HG03064 (cell line): ENCODE data around the gene MPP3.
"Not testable (repeated sequence)": the region's sequence is repeated elsewhere in the genome, so short reads cannot be mapped to it uniquely, and the experiment has no call there.

ENCODE experiments used
- ATAC-seq: cut with Tn5 transposase; IDR thresholded peaks from one replicate; pipeline ENCODE4 v1.9.1; 2021; ENCODE audit warnings: low read depth; ENCODE audit not compliant: unreplicated experiment

MPP3 gene

DNA sequence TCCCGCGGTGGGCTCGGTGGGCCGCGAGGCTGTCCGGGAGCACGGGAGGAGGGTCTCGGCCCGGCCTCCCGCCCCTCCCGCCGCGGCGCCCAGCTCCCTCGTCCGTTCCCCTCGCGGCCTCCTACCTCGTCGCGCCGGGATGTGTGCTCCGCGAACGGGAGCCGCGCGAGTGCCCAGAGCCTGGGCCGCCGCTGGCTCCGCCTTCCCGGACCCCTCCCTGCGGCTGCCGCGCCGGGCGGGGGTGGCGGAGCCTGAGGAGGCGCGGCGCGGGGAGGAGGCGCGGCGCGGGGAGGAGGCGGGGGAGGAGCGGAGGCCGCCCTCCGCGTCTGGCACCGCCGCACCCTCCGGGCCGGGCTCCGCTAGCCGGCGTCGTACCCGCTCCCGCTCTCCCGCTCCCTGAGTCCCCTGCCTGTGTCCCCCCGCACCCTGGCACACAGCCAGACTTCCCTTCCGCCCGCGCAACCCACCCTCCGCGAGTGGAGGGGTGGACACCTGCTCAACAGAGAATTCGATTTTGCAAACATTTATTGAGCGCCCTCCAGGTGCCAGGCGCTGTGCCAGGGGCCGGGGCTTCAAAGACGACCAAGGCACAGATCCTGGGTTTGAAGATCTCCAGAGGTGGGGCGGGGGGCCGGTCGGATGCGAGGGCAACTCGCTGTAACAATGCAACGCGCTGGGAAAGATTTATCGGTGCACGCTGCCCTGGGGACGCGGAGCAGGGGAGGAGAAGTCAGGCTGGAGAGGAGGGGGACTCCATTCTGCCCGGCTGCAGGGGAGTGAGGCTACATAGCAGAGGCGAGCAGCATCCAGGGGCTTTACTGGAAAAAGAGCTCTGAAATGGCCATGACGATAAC, at the start of gene MPP3:
TSS of gene MPP3 (minus strand) at position 171 of the 854 bp plus-strand sequence. CDS start 1,240 bp downstream, outside the sequence.
- no peak for ATAC-seq

DNA sequence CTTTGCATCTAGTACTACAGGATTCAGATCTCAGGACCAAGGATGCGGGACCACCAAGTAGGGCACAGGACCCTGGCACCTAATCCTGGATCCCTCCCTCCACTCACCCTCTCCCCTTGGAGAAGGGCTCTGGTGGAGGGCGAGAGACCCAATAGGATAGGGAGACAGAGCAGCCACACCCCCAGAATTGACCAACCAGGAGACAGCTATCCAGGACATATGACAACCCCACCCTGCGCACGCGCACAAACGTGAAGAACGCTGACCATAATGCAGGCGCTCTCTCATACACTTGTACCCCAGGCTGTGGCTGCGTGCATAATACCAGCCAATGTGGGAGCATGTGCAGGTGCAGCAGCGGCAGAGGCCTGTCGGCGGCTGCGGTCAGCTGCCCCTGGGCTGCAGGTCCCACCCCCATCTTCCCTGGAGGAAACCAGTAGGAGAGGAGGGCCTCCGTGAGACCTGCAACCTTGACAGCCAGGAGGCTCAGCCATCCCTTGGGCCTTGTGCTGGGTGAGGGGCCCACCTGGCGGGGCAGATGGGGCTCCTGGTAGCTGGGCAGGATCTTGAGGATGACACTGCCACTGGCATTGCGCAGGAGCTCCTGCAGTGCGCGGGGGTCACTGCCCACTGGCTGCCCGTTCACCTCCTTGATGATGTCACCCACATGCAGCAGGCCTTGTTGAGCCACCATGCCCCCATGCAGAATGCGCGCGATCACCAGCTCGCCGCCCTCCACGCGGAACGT, 49.0 kb upstream of the MPP3 start:
- no peak for ATAC-seq

DNA sequence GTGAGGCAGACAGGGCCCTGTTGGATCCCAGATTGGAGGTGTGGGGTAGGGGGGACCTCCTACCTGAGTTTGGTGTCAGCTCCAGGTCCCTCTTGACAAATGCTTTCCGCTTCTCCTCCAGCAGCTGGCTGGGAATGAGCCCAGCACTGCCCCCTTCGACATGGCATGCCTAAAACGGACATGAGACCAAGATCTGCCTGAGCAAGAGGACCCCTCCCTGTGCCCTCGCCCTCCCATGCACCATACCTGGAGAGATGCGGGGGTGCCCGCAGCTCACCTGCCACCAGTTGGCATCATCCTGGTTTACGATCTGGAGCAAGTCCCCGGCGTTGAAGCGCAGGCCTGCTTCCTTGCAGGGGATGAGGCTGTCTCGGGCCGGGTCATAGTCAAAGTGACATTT, 48.2 kb upstream of the MPP3 start:
- ATAC-seq: no peak

DNA sequence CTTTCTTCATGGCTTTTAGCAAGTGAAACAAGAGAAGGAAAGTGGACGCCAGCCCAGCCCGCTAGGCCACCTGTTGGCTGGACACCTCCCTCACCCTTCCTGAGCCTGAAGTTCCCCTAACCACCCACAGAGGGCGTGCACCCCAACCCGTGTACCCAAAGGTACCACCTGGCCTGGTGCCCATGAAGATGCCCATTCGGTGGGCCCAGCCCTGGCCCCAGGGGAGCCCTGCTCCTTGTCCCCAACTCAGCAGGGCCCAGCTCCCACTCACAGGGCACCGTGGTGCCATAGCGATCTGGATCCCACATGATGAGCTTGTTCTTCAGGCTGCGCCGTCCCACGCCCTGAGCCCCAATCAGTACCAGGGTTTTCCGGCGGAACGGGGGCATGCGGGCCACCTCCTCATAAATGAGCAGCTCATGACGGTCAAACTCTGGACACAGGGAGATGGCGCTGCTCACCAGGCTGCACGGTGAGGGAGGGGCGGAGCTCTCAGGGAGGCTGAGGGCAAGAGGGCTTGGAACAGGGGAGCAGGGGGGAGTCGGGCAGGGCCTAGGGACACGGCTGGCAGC, 47.6 kb upstream of the MPP3 start:
- ATAC-seq: no peak

- no peak for ATAC-seq
These were observed 46.9 kb upstream of the MPP3 start for GRCh38 chr17:43879723-43880419.

DNA sequence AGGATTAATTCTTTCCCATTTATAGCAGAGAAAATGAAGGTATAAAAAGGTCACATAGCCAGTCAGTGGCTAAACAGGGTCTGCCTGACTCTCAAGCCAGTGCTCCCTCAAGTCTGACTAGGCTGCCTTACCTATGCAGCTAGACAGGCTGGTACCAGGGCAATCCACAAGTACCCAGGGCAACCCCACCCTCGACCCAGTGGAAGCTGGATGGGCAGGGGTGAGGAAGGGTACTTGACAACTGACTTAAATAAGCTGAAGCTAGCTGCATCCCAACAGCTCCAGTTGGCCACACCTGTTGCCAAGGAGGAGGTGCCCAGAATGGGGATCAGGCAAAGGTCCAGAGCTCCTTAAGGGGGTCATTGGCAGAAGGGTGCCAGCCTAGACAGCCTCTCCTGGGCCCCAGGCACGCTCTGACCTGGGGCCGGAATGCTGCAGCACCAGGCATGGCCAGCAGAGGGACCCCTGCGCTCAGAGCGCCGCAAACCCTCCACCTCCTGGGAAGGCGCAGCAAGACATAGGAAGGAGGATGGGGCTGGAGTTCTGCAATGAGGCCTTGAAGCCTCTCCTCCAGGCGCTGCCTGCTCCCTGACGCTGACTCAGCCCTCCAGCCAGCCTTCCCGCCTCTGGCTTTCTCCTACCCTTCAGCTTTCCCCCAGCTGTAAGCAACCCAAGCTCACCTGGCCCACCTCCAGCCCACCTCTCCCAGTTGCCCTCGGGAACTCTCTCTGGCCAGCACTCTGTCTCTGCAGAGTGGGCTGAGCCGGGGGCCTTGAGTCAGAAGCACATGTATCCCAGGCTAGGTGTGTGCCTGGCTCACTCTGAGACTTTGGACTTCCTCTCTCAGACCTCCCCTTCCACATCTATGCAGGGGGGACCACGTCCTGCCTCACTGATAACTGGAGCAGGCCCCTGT, 45.6 kb upstream of the MPP3 start:
- ATAC-seq: no peak

GRCh38 chr17:43877451-43878155, 44.7 kb upstream of the MPP3 start:
- no peak for ATAC-seq

- ATAC-seq: no peak
These were observed 44.1 kb upstream of the MPP3 start for GRCh38 chr17:43877031-43877430.

DNA sequence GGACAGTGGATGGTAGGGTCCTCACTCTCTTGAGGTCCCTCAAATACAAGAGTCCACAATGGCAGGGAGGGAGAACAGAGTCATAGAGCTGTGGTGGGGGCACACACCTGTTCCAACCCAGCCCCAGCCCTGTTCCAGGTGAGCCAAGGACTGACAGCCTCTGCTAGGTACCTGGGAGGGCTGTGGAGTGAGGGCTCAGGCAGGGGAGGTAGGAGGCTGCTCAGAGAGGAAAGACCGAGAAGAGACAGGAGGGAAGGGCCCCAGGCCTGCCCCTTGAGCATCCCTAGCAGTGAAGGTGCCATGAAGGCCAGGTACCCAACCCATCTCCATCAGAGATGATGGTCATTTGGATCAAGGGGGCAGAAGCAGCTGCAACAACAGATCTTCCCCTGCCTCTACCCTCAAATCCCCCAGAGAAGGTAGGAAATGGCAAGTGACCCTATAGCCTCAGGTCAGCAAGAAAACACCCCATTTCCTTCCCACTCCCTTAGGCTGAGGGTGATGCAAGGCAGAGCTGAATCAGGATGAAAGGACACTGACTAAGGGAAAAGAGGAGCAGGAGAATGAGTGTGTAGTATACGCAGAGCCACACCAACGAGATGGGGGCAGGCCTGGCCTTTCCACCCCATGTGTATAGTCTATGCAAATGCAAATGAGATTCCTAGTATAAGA, 42.7 kb upstream of the MPP3 start:
- ATAC-seq: no peak

- no peak for ATAC-seq
These were observed 41.3 kb upstream of the MPP3 start for GRCh38 chr17:43874293-43874692.

DNA sequence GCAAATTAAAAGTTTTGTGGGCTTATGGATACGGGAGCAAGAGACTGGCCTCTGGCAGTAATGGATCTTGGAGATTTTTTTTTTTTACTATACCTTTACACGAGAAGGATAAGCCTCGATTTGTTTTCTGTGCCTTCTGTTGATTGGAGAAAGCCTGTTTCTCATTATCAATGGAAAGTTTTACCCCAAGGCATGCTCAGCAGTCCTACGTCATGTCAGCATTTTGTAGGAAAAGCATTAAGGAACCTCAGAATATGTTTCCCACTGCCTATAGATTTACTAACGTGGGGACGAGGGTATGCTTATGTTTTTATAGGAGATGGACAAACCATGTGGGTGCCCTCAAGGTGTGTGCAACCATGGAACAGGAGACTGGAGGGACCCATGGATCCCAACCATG, 40.9 kb upstream of the MPP3 start:
- ATAC-seq: no peak

DNA sequence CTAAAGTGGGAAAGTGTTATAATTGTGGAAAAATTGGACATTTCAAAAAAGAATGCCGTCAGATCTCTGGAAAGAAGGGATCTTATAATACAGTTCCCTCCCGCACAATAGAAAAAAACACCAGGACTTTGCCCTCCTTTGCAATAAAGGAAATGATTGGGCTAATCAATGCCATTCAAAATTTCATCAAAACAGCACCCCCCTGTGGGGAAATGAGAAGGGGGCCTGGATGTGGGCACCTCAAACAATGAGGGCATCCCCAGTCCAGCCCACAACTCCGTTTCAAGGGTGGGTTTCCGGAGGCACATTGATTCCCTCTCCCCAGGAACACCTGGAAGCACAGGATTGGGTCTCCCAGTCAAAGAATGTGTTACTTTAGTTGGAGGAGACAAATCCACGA, 40.1 kb upstream of the MPP3 start:
- ATAC-seq: no peak

DNA sequence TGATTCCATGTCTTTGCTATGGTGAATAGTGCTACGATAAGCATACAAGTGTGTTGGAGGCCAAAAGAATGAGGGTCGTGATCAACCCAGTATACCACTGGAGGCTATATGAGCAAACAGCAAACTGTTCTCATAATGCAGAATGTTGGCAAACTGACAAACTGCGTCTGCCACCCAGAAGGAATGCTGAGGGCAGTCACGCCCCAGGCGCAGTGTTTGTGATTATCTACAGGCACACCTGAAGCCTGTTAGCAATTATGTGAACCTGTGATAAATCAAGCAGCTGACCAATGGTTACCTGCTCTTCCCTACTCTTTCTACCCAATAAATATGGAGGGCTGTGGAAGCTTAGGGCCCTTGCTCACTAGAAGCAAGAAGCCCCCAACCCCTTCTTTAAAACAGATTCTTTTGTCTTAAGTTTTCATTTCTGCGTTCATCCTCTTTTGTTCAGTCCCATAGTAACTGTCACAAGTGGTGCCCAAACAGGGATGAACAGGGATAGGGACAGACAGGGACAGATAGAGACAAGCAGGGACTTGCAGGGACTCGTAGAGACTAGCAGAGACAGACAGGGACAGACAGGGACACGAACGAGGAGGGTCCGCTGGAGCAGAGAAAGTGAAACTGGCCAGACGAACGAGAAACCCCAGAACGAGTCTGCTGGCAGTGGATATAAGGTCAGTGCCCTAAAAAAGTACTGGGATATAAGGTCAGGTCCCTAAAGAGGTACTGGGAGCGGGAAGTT, 39.2 kb upstream of the MPP3 start:
- no peak for ATAC-seq

DNA sequence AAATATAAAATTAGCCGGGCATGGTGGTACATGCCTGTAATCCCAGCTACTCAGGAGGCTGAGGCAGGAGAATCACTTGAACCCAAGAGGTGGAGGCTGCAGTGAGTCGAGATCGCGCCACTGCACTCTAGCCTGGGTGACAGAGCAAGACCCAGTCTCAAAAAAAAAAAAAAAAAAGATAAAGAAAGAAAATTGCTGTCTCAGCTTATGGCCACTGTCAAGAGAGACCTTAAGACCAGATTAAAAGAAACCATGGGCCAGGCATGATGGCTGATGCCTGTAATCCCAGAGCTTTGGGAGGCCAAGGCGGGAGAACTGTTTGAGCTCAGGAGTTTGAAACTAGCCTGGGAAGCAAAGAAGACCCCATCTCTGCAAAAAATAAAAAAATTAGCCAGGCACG, 36.1 kb upstream of the MPP3 start:
- ATAC-seq: not testable (repeated sequence)

DNA sequence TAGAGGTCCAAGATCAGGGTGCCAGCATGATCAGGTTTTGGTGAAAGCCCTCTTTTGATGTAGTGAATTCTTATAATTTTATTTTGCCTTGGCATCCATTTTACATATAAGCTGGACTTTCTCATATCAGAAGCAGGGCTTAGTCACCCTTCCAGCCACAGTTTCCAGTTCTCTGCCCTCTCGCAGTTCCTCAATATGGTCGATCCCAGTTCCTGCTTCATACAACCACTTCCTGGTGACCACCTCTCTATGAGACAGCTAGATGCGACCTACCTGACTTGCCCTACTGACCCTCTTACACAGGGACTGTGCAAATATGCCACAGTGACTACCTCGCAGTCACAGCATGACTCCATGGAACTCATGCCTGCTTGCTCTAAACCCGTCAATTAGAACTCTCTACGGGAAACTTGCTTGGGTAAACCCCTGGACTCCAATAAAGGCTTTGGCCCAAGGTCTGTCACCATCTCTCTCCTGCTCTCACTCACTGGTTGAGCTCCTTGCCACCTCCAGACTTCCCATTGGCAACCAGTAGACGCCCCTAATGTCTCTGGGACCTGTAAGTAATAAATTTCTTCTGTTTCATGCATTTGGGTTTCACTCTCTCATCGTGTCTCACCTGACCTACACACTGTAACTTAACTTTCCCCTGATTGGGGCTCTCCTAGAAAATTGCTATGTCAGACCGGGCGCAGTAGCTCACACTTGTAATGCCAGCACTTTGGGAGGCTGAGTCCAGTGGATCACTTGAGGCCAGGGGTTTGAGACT, 35.5 kb upstream of the MPP3 start:
- ATAC-seq: no peak

- ATAC-seq: no peak
These were observed 31.4 kb upstream of the MPP3 start for GRCh38 chr17:43864161-43864984.
